HG02588 (cell line): Measurements from ENCODE around the gene PCNX2.
"Not testable (repeated sequence)": the region's sequence is repeated elsewhere in the genome, so short reads cannot be mapped to it uniquely, and the experiment has no call there.

Source experiments
- ATAC-seq: cut with Tn5 transposase; IDR thresholded peaks from one replicate; pipeline ENCODE4 v1.9.1; 2021; ENCODE audit warnings: mild to moderate bottlenecking, moderate library complexity; ENCODE audit not compliant: unreplicated experiment

Gene PCNX2

DNA sequence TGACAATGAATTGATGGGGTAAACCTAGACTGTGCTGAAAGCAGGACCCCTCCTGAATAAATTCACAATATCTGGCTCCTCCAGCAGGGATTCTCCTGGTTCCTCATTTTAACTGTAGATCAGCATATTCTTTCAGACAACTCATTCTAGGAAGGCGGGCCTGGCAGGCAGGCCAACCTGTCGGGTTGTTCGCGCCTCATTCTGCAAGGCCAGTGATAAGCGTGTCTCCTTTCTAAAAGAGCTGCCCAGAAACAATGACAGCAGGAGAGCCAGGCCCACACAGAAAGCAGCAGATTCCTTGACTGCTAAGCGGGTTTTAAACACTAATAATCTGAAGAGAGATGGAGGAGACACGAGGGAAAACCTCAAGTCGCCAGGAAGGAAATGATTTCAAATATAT, 275.1 kb downstream of the PCNX2 start:
- ATAC-seq = no peak

DNA sequence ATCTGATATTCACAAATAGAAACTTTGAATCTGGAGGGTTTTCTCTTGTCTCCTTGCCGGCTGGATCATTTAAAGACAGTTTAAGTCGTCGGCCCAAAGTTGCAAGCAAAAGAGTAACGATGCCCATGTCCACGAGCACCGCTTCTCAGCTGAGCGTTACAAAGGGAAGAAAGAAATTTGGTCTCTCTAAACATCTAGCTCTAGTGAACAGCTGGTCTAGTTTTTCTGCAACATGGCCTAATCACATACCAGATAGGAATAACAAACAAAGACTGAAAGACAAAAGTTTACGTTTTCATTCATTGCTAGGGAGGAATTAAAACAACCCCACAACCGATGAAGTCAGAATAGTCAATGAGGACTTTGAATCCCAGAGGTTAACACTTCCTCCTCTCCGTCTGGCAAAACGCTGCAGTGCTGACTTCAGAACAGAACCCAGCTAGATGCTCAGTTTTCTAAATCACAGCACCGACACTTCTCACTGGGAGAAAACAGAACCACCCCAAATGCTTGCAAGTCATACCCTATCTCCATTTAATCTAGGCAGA, 275.7 kb downstream of the PCNX2 start:
- no peak for ATAC-seq

DNA sequence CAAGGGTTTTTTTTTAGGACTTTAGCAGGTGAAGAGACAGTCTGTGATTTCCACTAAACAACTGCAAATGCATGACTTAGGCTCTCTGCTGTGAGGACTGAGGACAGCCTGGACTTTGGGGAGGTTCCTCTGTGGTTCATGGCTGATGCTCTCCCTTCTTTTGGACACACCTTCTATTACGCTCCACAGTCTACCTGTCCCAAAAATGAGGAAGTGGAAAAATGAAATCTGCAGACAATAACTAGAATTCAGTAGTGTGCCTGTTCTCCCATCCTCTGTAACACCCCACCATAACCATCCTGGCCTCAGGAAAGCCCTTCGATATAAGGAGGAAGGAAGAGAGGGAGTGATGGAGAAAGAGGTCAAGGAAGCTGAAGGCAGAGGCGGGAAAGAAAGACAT, 276.4 kb downstream of the PCNX2 start:
- ATAC-seq = no peak

DNA sequence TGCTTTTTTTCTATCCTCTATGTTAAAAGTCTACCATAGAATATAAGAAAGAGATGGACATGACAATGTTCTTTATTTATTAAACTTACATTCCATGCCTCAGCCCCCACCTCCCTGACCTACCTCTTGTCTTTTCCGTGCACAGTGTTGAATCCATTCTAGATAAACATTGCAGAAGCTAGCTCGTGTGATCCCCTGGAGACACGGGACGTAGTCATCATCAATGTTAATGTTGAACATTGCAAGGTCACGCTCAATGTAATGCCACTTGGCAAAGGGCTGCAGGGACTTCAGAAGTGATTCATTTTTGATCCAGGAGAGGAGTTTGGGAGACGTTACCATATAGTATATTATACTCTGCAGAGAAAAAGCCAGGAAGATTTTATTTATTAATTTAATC, 278.7 kb downstream of the PCNX2 start:
- no peak for ATAC-seq

DNA sequence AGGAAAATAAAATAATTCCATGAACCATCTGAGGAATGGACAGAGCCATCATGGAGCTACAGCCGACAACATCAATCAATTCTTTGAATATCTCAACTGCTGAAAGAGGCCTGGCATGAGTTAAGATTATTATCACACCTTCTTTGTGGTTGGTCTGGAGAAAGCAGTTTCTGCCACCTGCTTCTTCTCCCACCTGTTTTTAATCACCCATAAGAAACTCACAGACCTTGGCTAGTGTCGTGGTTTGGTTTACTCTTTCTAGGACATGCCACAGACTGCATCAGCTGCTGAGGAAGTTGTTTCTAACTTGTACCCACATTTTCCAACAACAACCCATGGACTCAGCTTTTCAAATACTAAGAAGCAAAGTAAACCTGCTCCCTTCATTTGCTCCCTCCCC, 279.6 kb downstream of the PCNX2 start:
- ATAC-seq = no peak

DNA sequence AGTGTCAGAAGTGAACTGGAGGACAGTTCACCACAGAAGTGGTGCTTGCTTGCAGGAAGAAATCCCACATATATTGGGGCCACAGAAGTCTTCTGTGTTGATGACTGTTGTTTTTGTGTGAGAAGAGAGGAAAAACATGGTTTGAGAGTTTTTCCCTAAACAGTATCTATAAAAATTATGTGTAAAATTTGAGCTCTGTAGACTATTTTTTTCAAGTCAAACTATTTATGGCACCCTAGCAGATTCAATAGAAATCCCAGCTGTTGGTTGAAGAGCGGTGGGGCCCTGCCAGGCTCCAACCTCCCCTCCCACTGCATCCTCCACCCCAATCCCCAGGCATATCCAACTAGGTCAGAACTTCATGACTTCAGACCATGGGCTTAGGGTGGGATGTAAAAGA, 283.5 kb downstream of the PCNX2 start:
- ATAC-seq = no peak

DNA sequence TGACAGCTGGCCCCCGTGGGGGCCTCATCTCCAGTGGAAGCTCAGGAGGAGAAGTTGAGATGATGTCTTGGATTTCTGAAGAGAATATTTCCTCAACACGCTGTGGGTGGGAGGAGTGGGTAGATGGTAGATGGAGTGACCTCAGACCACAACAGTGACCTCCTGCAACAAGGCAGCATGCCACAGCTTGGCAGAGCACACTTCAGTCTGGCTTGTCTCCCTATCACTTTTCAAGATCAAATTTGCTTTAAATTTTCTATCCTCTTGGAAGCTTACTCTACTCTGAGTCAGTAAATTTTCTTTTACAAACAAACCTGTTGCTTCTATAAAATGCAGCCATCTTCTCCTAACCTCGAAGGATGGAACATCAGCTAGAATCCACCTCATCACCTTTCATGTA, 285.4 kb downstream of the PCNX2 start:
- ATAC-seq = no peak

DNA sequence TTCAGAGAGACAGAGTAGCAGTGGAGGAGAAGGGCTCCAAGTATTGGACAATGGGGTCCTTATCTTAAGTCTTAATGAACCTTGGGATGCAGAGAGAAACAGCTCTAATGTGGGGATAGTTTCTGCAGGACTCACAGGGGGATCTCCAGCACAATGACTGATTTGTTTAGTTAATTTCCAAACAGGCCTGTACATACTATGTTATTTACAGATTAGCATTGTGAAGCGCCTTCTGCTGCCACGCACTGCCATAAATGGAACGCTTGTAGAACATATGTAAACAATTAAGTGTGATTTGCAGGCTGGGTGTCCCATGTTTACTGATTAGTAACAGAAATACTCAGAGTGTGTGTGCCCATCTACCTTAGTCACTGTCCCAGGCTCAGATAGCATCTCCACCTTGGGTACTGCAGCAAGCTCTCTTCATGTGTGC, 289.0 kb downstream of the PCNX2 start:
- ATAC-seq = no peak

DNA sequence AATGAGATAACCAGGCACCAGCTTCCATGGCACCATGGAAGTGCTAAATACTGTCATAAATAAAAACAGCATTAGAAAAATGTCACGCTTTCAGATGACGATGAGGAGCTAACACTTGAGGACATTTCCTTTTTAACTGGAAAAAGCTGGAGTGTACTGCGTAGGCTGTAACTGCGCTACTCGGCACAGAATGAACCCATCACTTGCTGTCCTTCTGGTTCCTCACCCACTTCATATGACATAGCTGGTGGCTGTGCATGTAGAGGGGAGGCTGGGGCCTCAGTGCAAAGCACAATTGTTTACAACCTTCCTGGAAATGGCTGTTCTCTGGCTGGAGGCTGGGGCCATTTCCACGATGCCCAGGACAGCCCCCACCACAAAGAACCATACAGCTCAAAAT, 289.4 kb downstream of the PCNX2 start:
- ATAC-seq = no peak

DNA sequence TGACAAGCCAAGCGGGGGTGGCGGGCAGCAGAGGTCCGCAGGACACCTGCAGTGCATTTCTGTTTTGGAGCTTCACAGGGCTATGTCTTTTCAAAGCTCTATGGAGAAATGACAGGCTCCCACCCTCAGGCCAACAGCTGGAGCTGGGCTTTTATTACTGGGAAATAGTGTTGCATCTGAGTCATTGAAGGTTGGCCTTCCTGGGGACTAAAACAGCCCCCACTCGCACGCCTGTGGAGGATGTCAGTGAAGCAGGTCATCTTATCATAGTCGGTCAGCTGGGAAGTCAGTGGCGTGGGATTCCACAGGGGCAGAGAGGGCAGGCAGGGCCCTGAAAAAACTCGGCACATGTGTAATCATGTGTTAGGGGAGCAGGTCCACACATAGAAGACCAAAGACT, 289.8 kb downstream of the PCNX2 start:
- no peak for ATAC-seq

DNA sequence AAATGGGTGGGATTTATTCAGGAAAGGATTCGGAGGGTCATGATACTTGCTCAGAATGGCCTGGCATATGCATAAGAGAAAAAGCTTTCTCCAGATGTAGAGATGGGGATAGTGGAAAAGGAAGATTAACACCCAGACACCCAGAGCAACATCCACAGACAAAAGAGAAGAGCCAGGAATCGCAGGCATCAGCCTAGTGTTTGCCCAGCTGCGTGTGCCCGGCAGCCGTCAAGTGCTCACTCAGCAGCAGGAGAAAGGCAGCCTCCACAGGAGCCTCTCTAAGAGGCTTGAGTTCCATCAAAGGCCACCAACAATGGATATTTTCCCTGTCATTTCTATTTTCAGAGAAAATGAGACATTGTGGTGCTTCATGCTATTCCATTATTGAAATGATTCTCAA, 290.4 kb downstream of the PCNX2 start:
- ATAC-seq = no peak

DNA sequence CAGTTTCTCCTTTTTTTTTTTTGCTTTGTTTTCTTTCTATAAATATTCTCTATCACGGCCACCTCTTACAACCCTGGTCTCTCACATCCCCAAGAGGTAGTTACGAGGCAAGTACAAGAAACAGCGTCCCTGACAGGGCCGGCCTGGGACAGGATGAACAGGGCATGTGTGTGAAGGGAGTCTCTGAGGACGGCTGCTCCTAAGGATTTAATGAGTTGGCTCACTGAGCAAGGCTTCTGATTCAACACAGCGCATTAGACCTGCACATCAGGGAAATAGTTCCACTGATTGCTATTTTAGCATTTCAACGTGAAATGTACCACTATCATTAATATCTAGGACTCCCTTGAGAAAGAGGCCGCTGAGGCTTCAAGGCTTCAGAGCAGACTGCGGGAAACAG, 291.1 kb downstream of the PCNX2 start:
- no peak for ATAC-seq

DNA sequence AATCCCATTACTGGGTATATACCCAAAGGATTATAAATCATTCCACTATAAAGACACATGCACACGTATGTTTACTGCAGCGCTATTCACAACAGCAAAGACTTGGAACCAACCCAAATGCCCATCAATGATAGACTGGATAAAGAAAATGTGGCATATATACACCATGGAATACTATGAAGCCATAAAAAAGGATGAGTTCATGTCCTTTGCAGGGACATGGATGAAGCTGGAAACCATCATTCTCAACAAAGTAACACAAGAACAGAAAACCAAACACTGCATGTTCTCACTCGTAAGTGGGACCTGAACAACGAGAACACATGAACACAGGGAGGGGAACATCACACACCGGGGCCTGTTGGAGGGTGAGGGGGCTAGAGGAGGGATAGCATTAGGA, 291.9 kb downstream of the PCNX2 start:
- not testable (repeated sequence) for ATAC-seq

DNA sequence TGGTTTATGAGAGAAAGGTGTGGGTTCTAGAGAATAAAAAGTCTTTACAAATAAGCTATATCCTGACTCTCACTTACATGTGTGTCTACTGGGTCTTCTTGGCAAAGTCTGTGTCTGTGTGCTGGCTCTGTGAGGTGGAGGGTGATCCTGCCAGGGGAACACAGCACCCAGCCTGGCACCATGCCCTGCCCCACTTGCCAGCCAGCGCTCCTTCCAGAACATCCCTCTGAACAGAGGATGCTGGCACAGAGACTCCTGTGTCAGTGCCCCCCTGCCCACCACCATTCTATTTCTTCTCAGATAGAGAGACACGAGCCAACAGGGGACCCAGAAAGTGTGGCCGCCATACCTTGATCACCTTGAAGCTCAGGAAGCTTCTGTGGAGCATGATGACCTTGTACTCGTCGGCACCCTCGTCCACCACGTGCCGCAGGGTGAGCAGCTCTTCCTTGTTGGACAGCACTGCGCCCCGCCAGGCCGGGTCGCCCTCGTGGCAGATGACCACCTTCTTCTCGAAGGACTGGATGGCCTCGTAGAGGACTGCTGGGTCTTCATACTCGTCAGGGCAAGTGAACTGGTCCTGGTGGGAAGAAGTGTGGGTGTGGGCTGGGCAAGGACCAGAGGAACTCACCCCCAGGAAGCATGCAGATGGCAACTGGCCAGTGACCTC, 295.4 kb downstream of the PCNX2 start:
- no peak for ATAC-seq

DNA sequence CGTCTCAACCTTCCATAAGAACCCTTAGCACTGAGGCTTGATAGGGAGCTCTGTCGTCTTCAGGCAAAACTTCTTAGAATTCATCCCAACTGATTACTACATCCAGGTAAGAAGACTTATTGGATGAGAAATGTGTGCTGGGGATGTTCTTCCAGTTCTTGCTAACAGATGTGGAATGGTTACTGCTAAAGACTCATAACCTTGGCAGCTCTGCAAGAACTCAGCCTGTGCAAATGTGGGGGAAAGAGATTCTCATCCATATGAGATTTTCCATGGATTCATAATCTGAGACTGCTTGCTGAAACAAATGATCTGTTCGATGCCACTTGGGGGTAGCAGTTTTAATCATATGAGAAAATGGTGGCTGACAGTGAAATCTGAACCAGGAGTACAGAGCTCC, 296.9 kb downstream of the PCNX2 start:
- no peak for ATAC-seq

DNA sequence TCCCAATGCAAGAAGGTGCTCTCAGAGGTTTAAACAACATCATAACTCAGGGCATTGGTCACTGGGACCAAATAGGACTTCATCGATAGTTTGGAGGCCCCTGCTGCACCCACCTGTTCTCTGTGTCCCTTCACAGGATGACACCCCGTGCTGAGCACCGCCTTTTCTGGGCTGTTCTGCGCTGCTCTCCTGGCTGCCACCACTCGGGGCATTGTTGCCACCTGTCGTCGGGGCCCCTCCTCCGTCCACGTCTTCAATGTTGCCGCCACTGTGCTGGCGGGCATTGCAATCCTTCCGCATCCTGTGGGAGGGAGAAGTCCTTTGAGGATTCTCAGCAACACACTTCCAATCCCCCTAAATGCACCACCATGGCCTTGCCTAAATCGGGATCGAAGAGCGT, 297.4 kb downstream of the PCNX2 start:
- no peak for ATAC-seq

DNA sequence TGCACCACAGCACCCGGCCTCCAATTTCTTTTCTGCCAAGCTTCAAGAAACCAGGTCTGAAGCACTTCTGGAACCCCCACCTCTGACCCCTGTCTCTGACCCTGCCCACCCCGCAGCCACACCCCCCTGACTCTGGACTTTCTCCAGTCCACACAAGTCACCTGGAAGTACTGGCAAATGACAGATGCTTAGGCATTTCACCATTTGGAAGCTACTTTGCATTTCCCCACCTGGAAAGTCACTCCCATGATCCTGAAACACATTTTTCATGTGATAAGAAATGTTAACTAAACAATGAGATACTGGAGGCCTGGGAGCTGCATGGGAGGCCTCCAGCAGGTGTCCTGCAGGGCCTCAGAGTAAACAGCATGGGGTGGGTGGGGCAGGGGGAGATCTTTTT, 299.4 kb downstream of the PCNX2 start:
- ATAC-seq = no peak

DNA sequence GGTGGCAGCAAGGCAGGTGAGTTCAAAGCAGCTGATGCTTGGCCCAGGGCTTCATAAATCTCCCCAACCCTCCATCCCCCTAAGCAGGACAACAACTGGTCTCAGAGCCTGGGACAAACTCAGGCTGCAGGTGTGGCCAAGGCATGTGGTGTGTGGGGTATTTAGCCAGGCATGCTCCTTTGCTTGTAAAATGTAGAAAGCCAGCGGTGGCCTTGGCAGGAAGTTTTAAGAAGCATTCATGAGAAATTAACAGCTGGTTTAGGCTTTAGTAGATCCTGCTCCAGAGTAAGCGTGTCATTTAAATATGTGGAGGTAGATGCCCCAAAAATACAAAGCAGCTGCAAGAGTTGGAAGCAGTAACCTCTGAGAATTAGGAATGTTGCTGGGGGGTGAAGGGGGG, 300.3 kb downstream of the PCNX2 start:
- no peak for ATAC-seq

DNA sequence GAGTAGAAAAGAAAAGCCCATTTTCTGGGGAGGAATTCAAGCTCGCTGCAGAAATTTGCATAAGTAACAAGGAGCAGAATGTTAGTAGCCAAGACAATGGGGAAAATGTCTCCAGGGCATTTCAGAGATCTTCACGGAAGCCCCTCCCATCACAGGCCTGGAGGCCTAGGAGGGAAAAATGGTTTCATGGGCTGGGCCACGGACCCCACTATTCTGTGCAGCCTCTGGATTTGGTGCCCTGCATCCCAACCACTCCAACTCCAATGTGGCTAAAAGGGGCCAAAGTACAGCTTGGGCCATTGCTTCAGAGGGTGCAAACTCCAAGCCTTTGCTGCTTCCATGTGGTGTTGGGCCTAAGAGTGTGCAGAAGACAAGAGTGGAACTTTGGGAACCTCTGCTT, 302.0 kb downstream of the PCNX2 start:
- no peak for ATAC-seq

DNA sequence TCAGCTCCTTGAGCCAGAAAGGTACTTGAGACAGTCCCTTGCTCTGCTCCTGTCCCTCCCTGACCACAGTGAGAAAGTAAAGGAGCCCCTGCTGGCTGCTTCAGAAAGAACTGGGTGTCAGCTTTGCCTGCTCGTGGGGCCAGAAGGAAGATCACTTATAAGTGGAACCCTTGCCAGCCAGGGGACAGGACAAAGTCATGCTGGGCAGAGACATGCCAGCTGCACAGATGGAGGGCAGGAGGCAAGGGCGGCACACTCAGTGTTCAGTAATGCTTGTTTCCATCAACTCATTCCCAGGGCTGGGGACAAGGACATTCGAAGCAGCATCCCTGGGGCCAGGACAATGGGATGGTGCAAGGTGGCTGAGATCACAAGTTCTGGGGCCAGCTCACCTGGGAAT, 303.3 kb downstream of the PCNX2 start:
- ATAC-seq = no peak

DNA sequence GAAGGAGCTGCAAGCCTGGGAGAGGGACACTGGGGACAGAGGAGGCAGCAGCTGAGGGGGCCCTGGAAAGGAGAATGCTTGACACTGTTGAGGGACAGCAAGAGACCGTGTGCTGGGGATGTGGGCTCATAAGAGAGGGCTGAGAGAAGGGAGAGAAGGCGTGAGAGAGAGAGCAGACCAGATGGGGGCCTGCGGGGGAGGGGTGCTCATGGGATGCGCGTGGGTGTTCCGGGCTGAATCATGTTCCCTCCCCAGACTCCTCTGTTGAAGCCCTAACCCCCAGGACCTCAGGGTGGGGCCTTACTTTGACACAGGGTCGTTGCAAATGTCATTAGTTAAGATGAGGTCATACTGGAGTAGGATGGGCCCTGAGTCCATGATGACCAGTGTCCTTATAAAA, 304.3 kb downstream of the PCNX2 start:
- no peak for ATAC-seq

DNA sequence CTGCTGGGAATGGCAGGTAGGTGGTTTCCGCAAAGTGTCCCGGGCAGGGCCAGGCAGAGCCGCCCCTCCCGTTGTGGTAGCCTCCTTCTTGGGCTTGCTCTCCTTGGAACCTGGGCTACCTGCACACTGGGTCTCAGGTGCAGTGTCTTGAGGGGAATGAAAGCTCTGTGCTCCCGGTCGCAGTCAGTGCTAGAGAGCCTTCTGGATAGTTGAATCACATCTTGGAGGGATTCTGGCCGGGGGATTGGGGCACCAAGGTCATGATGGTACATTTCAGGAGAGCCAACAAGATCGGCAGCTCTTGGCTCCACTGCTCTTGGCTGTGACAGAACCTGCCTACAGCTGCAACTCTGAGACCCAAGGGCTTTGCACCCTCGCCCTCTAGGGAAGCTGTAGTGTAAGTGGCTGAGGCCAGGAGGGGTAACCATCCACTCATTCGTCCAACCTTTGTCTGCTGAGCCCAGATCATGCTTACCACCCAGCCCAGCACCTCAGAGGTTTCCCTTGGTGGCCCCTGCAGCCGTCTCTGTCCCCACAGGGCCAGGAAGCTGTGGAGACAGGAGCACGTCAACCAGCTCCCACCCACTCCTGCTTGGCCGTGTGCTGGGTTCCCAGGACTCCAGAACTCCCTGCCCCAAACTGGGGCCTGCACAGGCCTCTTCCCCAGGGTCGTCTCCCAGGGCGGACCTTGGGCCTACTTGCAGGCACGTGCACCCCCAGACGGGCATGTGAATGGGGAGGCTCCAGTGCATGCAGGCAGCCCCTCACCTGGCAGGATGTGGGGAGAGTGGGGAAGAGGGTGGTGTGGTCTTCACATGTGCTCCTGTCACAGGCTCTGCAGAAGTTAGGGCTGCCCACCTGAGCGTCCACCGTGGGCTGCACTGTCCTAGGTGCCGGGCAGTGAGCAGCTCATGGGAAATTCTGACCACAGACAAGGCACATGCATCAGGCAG, 305.1 kb downstream of the PCNX2 start:
- ATAC-seq = no peak
